GM12891 (cell line): ENCODE measurements around the gene MMP26.

Experiments used
- DNase-seq: peaks from one replicate; pipeline ENCODE4 v3.0.0; 2011; ENCODE audit warnings: low spot score; ENCODE audit not compliant: insufficient read length
- FAIRE-seq: peaks from 2 replicates; lab custom pipeline; 2011; peaks lifted over from hg19 to GRCh38; lab: Jason Lieb, UNC
- PAX5 ChIP-seq: IDR thresholded peaks from 2 replicates; pipeline ENCODE4 v1.6.1; 2011; ENCODE audit warnings: low read length, moderate library complexity, mild to moderate bottlenecking; ENCODE audit not compliant: insufficient read depth, severe bottlenecking
- POLR2A ChIP-seq: IDR thresholded peaks from 2 replicates; pipeline ENCODE4 v1.6.1; 2011; ENCODE audit warnings: low read depth, low read length, control low read depth
- POLR2AphosphoS5 ChIP-seq: IDR thresholded peaks from 2 replicates; pipeline ENCODE4 v1.6.1; 2011; ENCODE audit warnings: low read depth, low read length, control low read depth
- POU2F2 ChIP-seq: IDR thresholded peaks from 2 replicates; pipeline ENCODE4 v1.6.1; 2011; ENCODE audit warnings: low read depth, mild to moderate bottlenecking, control low read depth, low read length, moderate library complexity
- SPI1 ChIP-seq: IDR thresholded peaks from 2 replicates; pipeline ENCODE4 v1.6.1; 2011; ENCODE audit warnings: low read depth, low read length, control low read depth
- TAF1 ChIP-seq: IDR thresholded peaks from 2 replicates; pipeline ENCODE4 v1.6.1; 2011; ENCODE audit warnings: low read depth, low read length, control low read depth

MMP26 gene

GRCh38 chr11:4727171-4727570 lies 22.6 kb downstream of the MMP26 start:
- FAIRE-seq (no peak), DNase-seq (no peak)
- no peak for TF ChIP-seq POU2F2
- TF ChIP-seq PAX5 = no peak
- TF ChIP-seq SPI1 = no peak
- no peak for TF ChIP-seq POLR2A
- no peak for TF ChIP-seq POLR2AphosphoS5
- TF ChIP-seq TAF1 = no peak

- TF ChIP-seq POLR2AphosphoS5 (no peak), TAF1 (no peak), PAX5 (no peak), POLR2A (no peak), SPI1 (no peak), POU2F2 (no peak)
- FAIRE-seq = no peak
- DNase-seq = no peak
Measured at GRCh38 chr11:4740735-4741134, 36.2 kb downstream of the MMP26 start.

- no peak for FAIRE-seq
Measured at GRCh38 chr11:4748438-4748837, 43.9 kb downstream of the MMP26 start.

GRCh38 chr11:4751201-4751600 lies 46.6 kb downstream of the MMP26 start:
- TF ChIP-seq TAF1 (no peak), SPI1 (no peak), PAX5 (no peak), POLR2AphosphoS5 (no peak), POU2F2 (no peak), POLR2A (no peak)
- no peak for DNase-seq

More at GRCh38 chr11:4748438-4748837, 43.9 kb downstream of the MMP26 start:
- TF ChIP-seq POU2F2 (no peak), SPI1 (no peak), TAF1 (no peak), PAX5 (no peak), POLR2A (no peak), POLR2AphosphoS5 (no peak)
- no peak for DNase-seq

More at GRCh38 chr11:4751201-4751600, 46.6 kb downstream of the MMP26 start:
- no peak for FAIRE-seq
